ENCODE data around the gene DOCK1.

GRCh38 chr10:127146661-127147060, 241.4 kb downstream of the DOCK1 start:
- no peak for TF ChIP-seq CTCF (IDR thresholded peaks at IDR 0.05; ENCODE audit: poor library complexity, severe bottlenecking)
- no peak for TF ChIP-seq EP300 (conservative IDR thresholded peaks at IDR 0.05; ENCODE audit: poor library complexity, severe bottlenecking)
- no peak for TF ChIP-seq REST (IDR thresholded peaks at IDR 0.05; ENCODE audit: borderline replicate concordance)
- no peak for TF ChIP-seq POLR2AphosphoS5 (IDR thresholded peaks at IDR 0.05)
- TF ChIP-seq RAD21 (conservative IDR thresholded peaks at IDR 0.05) = no peak
- TF ChIP-seq SMC3 (conservative IDR thresholded peaks at IDR 0.05; ENCODE audit: poor library complexity) = no peak
- no peak for TF ChIP-seq TAF1 (IDR thresholded peaks at IDR 0.05; ENCODE audit: low read depth)

Data from neural cell (in vitro differentiated cells).